ENCODE data around the gene RSPH1. TPM values are rescaled to one million over a fixed set of nuclear protein-coding genes. Genes with fewer than 3 reads are reported as not detected.

Gene RSPH1
- total RNA-seq, 4 donors from 2014 or later = 0.99 to 1.9 (median 1.9) TPM; not detected in 1

DNA sequence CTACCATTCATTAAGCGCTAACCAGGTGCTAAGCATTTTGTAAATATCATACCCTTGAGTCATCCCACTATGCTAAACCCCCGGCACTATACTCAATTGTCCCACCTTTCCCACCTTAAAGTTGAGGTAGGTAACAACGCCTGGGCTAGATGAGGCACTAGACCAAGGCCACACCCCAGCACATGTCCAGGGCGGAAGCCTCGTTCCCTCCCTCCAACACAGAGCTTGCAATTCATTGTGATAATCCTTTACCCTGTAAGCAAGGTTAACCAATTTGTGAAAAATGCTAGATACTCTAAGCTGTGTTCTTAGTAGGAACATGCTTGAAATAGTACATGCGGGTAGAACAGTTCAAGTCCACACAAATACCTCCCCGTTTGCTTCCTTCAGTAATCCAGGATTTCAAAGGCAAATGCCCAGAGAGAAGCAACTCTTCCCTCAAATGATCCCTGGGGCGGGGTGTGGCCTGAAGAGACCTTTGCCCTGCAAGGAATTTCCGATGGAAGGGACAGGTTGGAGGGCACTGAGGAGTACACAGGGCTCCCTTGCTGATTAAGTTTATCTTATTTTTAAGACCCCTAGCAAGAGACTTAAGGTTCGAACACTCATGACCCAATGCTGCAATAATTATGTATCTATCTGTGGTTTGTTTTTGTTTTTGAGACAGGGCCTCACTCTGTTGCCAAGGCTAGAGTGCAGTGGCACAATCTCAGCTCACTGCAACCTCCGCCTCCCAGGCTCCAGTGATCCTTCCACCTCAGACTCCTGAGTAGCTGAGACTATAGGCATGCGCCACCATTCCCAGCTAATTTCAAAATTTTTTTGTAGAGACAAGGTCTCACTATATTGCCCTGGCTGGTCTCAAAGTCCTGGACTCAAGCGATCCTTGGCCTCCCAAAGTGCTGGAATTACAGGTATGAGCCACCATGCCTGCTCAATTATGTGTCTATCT is 2.6 kb downstream of the RSPH1 start:
- H3K36me3 ChIP-seq = no peaks in the 10 kb centered on the region
- H3K4me3 ChIP-seq = no peak overlapping the region
- H3K27ac ChIP-seq = no peak overlapping the region
- no peak for ATAC-seq
- no peak for TF ChIP-seq POLR2A (IDR thresholded peaks at IDR 0.05)
- H3K4me1 ChIP-seq = peaks cover 0 to 16% (median 0%) of the 10 kb centered on the region in 3 donors
- H3K9me3 ChIP-seq = no peaks in the 10 kb centered on the region
- H3K27me3 ChIP-seq = peaks cover 4% of the 10 kb centered on the region
- 55 to 79% methylated on average over 6 to 13 of the region's 13 CpGs for WGBS, 2 donors (ENCODE audit: low coverage in 1 of 2)

DNA sequence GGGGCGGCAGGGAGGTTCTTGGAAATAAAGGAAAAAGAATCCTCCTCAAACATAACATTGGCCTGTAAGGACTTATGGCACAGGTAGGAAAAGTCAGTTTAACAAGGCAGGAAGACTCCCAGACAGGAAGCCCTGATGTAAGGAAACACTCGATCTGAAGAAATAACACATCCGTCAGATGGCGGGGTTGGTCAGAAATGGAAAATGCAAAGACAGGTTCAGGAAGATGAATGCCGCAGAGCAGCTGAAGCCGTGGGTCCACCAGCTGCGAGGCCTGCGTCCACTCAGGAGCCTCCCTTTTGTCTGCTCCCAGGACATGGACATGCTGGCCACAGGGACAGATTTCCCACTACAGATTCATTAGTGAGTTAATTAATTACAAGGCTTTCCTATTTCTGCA is 3.8 kb downstream of the RSPH1 start:
- Histone ChIP-seq H3K4me1 (peaks cover 0 to 15% (median 0%) of the 10 kb centered on the region in 3 donors), H3K9me3 (no peaks in the 10 kb centered on the region), H3K4me3 (no peak overlapping the region), H3K36me3 (no peaks in the 10 kb centered on the region), H3K27ac (no peak overlapping the region), H3K27me3 (peaks cover 8% of the 10 kb centered on the region)
- ATAC-seq = no peak
- 63 to 79% methylated on average over 5 to 8 of the region's 8 CpGs for WGBS, 2 donors (ENCODE audit: low coverage in 1 of 2)
- TF ChIP-seq POLR2A (IDR thresholded peaks at IDR 0.05) = no peak
- no peak for TF ChIP-seq POLR2AphosphoS5 (IDR thresholded peaks at IDR 0.05)
- TF ChIP-seq, protein P1, sequence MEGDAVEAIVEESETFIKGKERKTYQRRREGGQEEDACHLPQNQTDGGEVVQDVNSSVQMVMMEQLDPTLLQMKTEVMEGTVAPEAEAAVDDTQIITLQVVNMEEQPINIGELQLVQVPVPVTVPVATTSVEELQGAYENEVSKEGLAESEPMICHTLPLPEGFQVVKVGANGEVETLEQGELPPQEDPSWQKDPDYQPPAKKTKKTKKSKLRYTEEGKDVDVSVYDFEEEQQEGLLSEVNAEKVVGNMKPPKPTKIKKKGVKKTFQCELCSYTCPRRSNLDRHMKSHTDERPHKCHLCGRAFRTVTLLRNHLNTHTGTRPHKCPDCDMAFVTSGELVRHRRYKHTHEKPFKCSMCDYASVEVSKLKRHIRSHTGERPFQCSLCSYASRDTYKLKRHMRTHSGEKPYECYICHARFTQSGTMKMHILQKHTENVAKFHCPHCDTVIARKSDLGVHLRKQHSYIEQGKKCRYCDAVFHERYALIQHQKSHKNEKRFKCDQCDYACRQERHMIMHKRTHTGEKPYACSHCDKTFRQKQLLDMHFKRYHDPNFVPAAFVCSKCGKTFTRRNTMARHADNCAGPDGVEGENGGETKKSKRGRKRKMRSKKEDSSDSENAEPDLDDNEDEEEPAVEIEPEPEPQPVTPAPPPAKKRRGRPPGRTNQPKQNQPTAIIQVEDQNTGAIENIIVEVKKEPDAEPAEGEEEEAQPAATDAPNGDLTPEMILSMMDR (IDR thresholded peaks at IDR 0.05) = no peak
- no peak for TF ChIP-seq EP300 (IDR thresholded peaks at IDR 0.05)

DNA sequence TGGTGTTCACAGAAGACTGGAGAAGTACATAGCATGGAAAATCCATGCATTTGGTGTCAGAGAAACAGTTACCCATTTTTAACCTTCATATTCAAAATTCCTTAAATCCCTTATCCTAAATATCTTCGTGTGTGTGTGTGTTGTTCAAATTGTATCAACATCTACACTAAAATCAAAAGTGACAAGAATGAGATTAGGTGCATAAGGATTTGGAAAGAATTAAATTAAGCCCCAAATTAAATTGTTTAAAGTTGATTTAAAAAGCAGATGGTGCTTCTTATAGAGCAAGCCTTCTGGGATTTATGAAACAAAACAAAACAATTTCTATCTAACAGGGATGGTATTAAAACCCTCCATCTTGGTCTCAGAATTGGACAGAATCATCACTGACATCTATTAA is 4.7 kb downstream of the RSPH1 start:
- Histone ChIP-seq H3K4me1 (peaks cover 0 to 14% (median 0%) of the 10 kb centered on the region in 3 donors), H3K4me3 (no peak overlapping the region), H3K9me3 (no peaks in the 10 kb centered on the region), H3K27me3 (peaks cover 8% of the 10 kb centered on the region), H3K36me3 (no peaks in the 10 kb centered on the region), H3K27ac (no peak overlapping the region)
- 50 to 60% methylated on average over 1 of the region's 1 CpG for WGBS, 2 donors (ENCODE audit: low coverage in 1 of 2)
- TF ChIP-seq POLR2A (IDR thresholded peaks at IDR 0.05) (no peak), EP300 (IDR thresholded peaks at IDR 0.05) (no peak), POLR2AphosphoS5 (IDR thresholded peaks at IDR 0.05) (no peak)
- TF ChIP-seq, protein P1 (IDR thresholded peaks at IDR 0.05) = no peak
- no peak for ATAC-seq

DNA sequence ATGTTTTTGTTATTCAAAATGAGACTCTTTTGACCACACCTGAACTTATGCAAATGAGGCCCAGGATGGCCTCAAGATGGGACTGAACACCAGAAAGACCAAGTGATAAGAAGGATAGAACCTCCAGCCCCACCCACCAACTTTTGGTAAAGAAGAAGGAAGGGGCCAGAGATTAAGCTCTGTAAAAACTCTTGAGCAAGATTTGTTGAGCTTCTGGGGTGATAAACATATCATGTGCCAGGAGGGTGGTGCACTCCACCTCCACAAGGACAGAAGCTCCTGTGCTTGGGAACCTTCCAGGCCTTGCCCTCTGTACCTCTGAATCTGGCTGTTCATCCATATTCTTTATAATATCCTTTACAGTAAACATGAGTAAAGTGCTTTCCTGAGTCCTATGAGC is 5.3 kb downstream of the RSPH1 start:
- Histone ChIP-seq H3K27ac (no peak overlapping the region), H3K36me3 (no peaks in the 10 kb centered on the region), H3K9me3 (no peaks in the 10 kb centered on the region), H3K27me3 (peaks cover 8% of the 10 kb centered on the region), H3K4me1 (peaks cover 0 to 18% (median 0%) of the 10 kb centered on the region in 3 donors), H3K4me3 (no peak overlapping the region)
- ATAC-seq = no peak
- TF ChIP-seq EP300 (IDR thresholded peaks at IDR 0.05) = no peak
- no peak for TF ChIP-seq POLR2AphosphoS5 (IDR thresholded peaks at IDR 0.05)
- TF ChIP-seq POLR2A (IDR thresholded peaks at IDR 0.05) = no peak
- TF ChIP-seq, protein P1 (IDR thresholded peaks at IDR 0.05) = no peak

DNA sequence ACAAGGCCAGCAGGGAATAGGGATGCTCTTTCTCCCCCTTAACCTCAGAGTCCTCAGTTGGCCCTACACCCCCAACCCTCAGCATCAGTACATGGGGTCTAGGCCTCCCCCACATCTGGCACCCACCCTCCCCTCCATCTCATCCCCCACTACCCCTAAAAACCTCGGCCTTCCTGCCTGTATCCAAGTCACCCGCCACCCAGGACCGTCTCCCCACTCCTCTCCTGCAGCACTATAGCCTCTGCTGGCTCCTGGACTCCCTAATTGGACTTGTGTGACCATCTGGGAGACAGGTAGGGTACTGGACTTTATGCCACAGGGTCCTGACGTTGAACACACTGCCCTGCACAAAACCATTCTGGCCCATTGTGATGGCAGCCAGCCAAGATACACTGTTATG is 6.0 kb downstream of the RSPH1 start:
- no peak for ATAC-seq
- TF ChIP-seq, protein P1 (IDR thresholded peaks at IDR 0.05) = no peak
- TF ChIP-seq POLR2A (IDR thresholded peaks at IDR 0.05) (no peak), POLR2AphosphoS5 (IDR thresholded peaks at IDR 0.05) (no peak), EP300 (IDR thresholded peaks at IDR 0.05) (no peak)
- peaks cover 8% of the 10 kb centered on the region for H3K27me3 ChIP-seq
- H3K9me3 ChIP-seq = no peaks in the 10 kb centered on the region
- H3K4me3 ChIP-seq = no peak overlapping the region
- WGBS, 2 donors (ENCODE audit: low coverage in 1 of 2) = 83% methylated on average over 4 of the region's 4 CpGs; no CpG with 5 or more reads in 1 of the 2 donors
- H3K27ac ChIP-seq = no peak overlapping the region
- H3K36me3 ChIP-seq = no peaks in the 10 kb centered on the region
- H3K4me1 ChIP-seq = peaks cover 0 to 17% (median 0%) of the 10 kb centered on the region in 3 donors

Measured in gastroesophageal sphincter (tissue), 4 donors.